K562 (cell line): ENCODE measurements around the gene PRR23E. TPM values are rescaled to one million over a fixed set of nuclear protein-coding genes. Genes with fewer than 3 reads are reported as not detected.

Experiments used
- ATAC-seq: fragments of 200-7000 bp; cut with Tn5 transposase; 3 replicates; pipeline ENCODE4 v1.9.1; 2020; ENCODE audit warnings: moderate library complexity
- BruUV-seq: library from RNA; stranded (reverse); fragments of 400-500 nt; replicated peaks from 2 replicates; lab custom pipeline; 2021; lab: Mats Ljungman, UMichigan
- CTCF ChIA-PET: fragments of 300-600 bp; formaldehyde crosslinking; extraction: SDS; loops from one replicate; lab custom pipeline; 2021; ENCODE audit warnings: low intra/inter-chr PET ratio; lab: Yijun Ruan, JAX
- POLR2A ChIA-PET: fragments of 300-600, 350-650 bp; sonication (Branson Sonifier 250); formaldehyde crosslinking; extraction: SDS; loops from one replicate; lab custom pipeline; 2021; ENCODE audit warnings: antibody characterized with exemption, inconsistent platforms; lab: Yijun Ruan, JAX
- DNase-seq, 4 experiments: peaks; one replicate each; pipeline versions ENCODE4 v3.0.0 to v3.0.0-alpha.2; 2011 to 2018; ENCODE audit warnings: low spot score in 3 of 4, mixed read lengths in 3 of 4; ENCODE audit errors: extremely low read depth in 1 of 4
- FAIRE-seq: peaks from 2 replicates; lab custom pipeline; 2011; peaks lifted over from hg19 to GRCh38; lab: Jason Lieb, UNC
- H2AFZ ChIP-seq: 2 replicates; pipeline ENCODE4 v1.6.0; 2011; ENCODE audit warnings: low read depth, low read length, control low read depth, inconsistent platforms
- H3K27ac ChIP-seq: fragments of 200-600 bp; 3 replicates; pipeline ENCODE4 v1.8.0; 2011; ENCODE audit warnings: low read depth, mild to moderate bottlenecking, control low read depth, inconsistent platforms, low read length, moderate library complexity, mixed read lengths; ENCODE audit errors: extremely low read depth
- H3K27me3 ChIP-seq, 2 experiments: fragments of 300-600 bp in 1 of 2; 2 replicates in 1 of 2; 3 replicates in 1 of 2; pipeline versions ENCODE4 v1.6.0 to v1.8.0; 2011; ENCODE audit warnings: inconsistent platforms in 2 of 2, low read length in 2 of 2, mild to moderate bottlenecking in 1 of 2, mixed read lengths in 1 of 2, moderate library complexity in 1 of 2; ENCODE audit not compliant: control insufficient read depth in 2 of 2, insufficient read depth in 2 of 2
- H3K36me3 ChIP-seq: fragments of 300-600 bp; 3 replicates; pipeline ENCODE4 v1.8.0; 2011; ENCODE audit warnings: mild to moderate bottlenecking, low read length, inconsistent platforms; ENCODE audit not compliant: control insufficient read depth, insufficient read depth
- H3K4me1 ChIP-seq, 2 experiments: fragments of 200-600 bp in 1 of 2; replicated peaks in 1 of 2; 2 replicates in 1 of 2; 3 replicates in 1 of 2; pipeline versions ENCODE4 v1.5.1 to v1.8.0; 2011; ENCODE audit warnings: inconsistent platforms in 2 of 2, low read length in 2 of 2, mild to moderate bottlenecking in 1 of 2, mixed read lengths in 1 of 2, moderate library complexity in 1 of 2; ENCODE audit not compliant: control insufficient read depth in 2 of 2, insufficient read depth in 2 of 2
- H3K4me2 ChIP-seq: 2 replicates; pipeline ENCODE4 v1.6.1; 2011; ENCODE audit warnings: low read length, control low read depth, inconsistent platforms, mixed read lengths; ENCODE audit not compliant: insufficient read depth
- H3K4me3 ChIP-seq: fragments of 200-600 bp; sonication (generic), shearing (Covaris generic); 2 replicates; pipeline ENCODE4 v1.5.1; 2016; ENCODE audit warnings: control low read depth, inconsistent platforms
- H3K79me2 ChIP-seq: fragments of 200-600 bp; 3 replicates; pipeline ENCODE4 v1.8.0; 2011; ENCODE audit warnings: low read length, inconsistent platforms; ENCODE audit not compliant: control insufficient read depth, insufficient read depth
- H3K9ac ChIP-seq, 2 experiments: 2 replicates each; pipeline versions ENCODE4 v1.6.0 to v1.6.1; 2011; ENCODE audit warnings: low read depth in 2 of 2, low read length in 2 of 2, control low read depth in 1 of 2, inconsistent platforms in 1 of 2, mild to moderate bottlenecking in 1 of 2, mixed read lengths in 1 of 2; ENCODE audit not compliant: insufficient read depth in 1 of 2
- H3K9me1 ChIP-seq: one replicate; pipeline ENCODE4 v1.6.0; 2011; ENCODE audit warnings: inconsistent platforms, mild to moderate bottlenecking, low read length, moderate library complexity; ENCODE audit not compliant: control insufficient read depth, insufficient read depth
- H3K9me3 ChIP-seq: replicated peaks from 2 replicates; pipeline ENCODE4 v1.5.1; 2011; ENCODE audit warnings: low read depth, low read length, inconsistent platforms; ENCODE audit not compliant: control insufficient read depth, insufficient read depth
- H4K20me1 ChIP-seq: replicated peaks from 2 replicates; pipeline ENCODE4 v1.6.1; 2011; ENCODE audit warnings: low read length, inconsistent platforms, mixed read lengths; ENCODE audit not compliant: control insufficient read depth, insufficient read depth
- CBX1 ChIP-seq: sonication (generic); IDR thresholded peaks from 2 replicates; pipeline ENCODE4 v1.6.1; 2016; ENCODE audit warnings: antibody characterized with exemption, low read depth, mild to moderate bottlenecking
- CEBPG ChIP-seq, 3 experiments: fragments of 200-800 bp in 1 of 3; sonication (Bioruptor generic) in 1 of 3; sonication (generic) in 1 of 3; formaldehyde crosslinking in 1 of 3; IDR thresholded peaks in 2 of 3; conservative IDR thresholded peaks in 1 of 3; 2 replicates each; pipeline versions ENCODE4 v1.6.1 to v1.8.0; 2016 to 2022; ENCODE audit warnings: missing compliant biosample characterization in 2 of 3, missing genetic modification characterization in 2 of 3, mild to moderate bottlenecking in 1 of 3, missing genetic modification reagents in 1 of 3
- CHD2 ChIP-seq: IDR thresholded peaks from 2 replicates; pipeline ENCODE4 v1.6.1; 2011; ENCODE audit warnings: low read depth, low read length
- ERF ChIP-seq: fragments of 450-650 bp; formaldehyde crosslinking; IDR thresholded peaks from 2 replicates; pipeline ENCODE4 v1.4.0; 2020; ENCODE audit warnings: mild to moderate bottlenecking, mixed read lengths
- ESRRB ChIP-seq: fragments of 250-450 bp; sonication (Bioruptor Pico); IDR thresholded peaks from 2 replicates; pipeline ENCODE4 v1.5.0; 2020; ENCODE audit warnings: mild to moderate bottlenecking, moderate library complexity, borderline replicate concordance
- GABPB2 ChIP-seq: fragments of 250-450 bp; sonication (Bioruptor Pico); conservative IDR thresholded peaks from 2 replicates; pipeline ENCODE4 v1.5.1; 2021; ENCODE audit warnings: mild to moderate bottlenecking
- HDAC1 ChIP-seq, 2 experiments: fragments of 450-650 bp; IDR thresholded peaks; 2 replicates each; pipeline ENCODE4 v1.6.1; 2016 to 2017; ENCODE audit warnings: inconsistent platforms in 1 of 2, mild to moderate bottlenecking in 1 of 2, moderate library complexity in 1 of 2
- RBM34 ChIP-seq: fragments of 200-400 bp; formaldehyde crosslinking; IDR thresholded peaks from 2 replicates; pipeline ENCODE4 v1.6.1; 2018; ENCODE audit warnings: low read length, borderline replicate concordance; ENCODE audit not compliant: insufficient read depth
- YBX1 ChIP-seq: fragments of 450-650 bp; IDR thresholded peaks from 2 replicates; pipeline ENCODE4 v1.7.1; 2016; ENCODE audit warnings: mild to moderate bottlenecking
- WGBS: fragments of 100-300 bp; shearing (Covaris generic); methylation state at CpG from one replicate; pipeline ENCODE4 v1.1.6; 2016; ENCODE audit warnings: low coverage, mixed read lengths; ENCODE audit not compliant: insufficient coverage; ENCODE audit errors: missing lambda C conversion rate; 5-methylcytosine and 5-hydroxymethylcytosine counted together
- in situ Hi-C: fragments of 300-500 bp; cut with MboI; formaldehyde crosslinking; loops from 4 replicates; pipeline ENCODE4 v1.15.0; 2018; ENCODE audit warnings: inconsistent platforms, mixed read lengths
- intact Hi-C: fragments of 100-400 bp; cut with micrococcal nuclease; formaldehyde crosslinking; loops from 2 replicates; pipeline ENCODE4 v1.14.2; 2022
- polyA plus RNA-seq, 8 experiments: library from polyadenylated mRNA; depleted of rRNA in 4 of 8; stranded (reverse) in 5 of 8; unstranded in 3 of 8; fragments of >200 nt; fragmentation: Nextera tagmentation in 2 of 8; fragmentation: Illumina TruSeq in 1 of 8; extraction: Ambion mirVana in 2 of 8; extraction: Trizol in 1 of 8; gene quantifications; 2 replicates each; pipeline versions ENCODE4 v1.2.1 to v1.2.3, GENCODE V29; 2011 to 2014; ENCODE audit warnings: inconsistent platforms in 1 of 8, missing spikeins in 1 of 8
- total RNA-seq, 7 experiments: library from RNA; depleted of rRNA in 6 of 7; stranded (reverse); fragments of >200 nt in 6 of 7; fragmentation: Illumina TruSeq in 2 of 7; extraction: Trizol in 2 of 7; gene quantifications; 2 replicates each; pipeline versions ENCODE4 v1.2.1 to v1.2.3, GENCODE V29; 2011 to 2021; ENCODE audit warnings: low replicate concordance in 1 of 7
- TF ChIP-seq, protein P1 (sequence below): fragments of 200-800 bp; sonication (Bioruptor generic); IDR thresholded peaks from 2 replicates; pipeline ENCODE4 v1.6.1; 2017; ENCODE audit warnings: missing genetic modification characterization, missing compliant biosample characterization
- TF ChIP-seq, protein P2 (sequence below): fragments of 250-450 bp; sonication (Bioruptor Pico); IDR thresholded peaks from 2 replicates; pipeline ENCODE4 v1.9.0; 2021; ENCODE audit warnings: mild to moderate bottlenecking, inconsistent platforms

The PRR23E gene
- total and polyA plus RNA-seq, 9 of the 15 experiments (the other 6 are each of a cell fraction or from before 2014, with no cell fraction given) = not detected

DNA sequence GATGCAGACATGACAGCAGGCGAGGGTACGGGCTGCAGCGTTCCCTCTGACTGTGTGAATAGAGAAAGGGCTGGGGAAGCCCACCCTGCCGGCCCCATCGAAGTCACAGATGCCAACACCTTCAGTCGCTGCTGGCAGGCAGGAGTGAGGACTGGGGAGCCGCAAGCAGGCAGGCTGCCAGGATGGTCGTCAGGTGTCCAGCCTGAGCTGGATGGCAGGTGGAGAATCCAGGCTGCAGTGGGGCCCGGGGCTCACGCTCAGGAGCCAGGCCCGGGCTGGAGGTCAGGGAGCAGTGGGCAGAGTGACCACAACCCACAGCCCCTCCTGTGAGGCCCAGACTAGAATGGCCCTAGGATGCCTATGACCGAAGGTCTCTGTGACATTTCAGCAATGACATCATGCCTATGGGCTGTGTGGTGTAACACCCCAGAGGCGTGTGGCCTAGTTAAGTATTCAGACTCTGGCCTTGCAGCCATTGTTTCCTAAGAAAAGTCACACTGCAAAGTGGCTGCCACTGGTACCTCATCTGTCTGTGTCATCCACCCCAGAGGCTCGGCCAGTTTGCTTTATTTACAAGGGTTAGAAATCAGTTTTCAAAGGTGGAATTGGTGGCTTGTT, 15.7 kb downstream of the PRR23E start (continued):
- TF ChIP-seq, protein P1, sequence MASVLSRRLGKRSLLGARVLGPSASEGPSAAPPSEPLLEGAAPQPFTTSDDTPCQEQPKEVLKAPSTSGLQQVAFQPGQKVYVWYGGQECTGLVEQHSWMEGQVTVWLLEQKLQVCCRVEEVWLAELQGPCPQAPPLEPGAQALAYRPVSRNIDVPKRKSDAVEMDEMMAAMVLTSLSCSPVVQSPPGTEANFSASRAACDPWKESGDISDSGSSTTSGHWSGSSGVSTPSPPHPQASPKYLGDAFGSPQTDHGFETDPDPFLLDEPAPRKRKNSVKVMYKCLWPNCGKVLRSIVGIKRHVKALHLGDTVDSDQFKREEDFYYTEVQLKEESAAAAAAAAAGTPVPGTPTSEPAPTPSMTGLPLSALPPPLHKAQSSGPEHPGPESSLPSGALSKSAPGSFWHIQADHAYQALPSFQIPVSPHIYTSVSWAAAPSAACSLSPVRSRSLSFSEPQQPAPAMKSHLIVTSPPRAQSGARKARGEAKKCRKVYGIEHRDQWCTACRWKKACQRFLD (CRISPR knock-in tag) = no peak
- TF ChIP-seq YBX1 = no peak

DNA sequence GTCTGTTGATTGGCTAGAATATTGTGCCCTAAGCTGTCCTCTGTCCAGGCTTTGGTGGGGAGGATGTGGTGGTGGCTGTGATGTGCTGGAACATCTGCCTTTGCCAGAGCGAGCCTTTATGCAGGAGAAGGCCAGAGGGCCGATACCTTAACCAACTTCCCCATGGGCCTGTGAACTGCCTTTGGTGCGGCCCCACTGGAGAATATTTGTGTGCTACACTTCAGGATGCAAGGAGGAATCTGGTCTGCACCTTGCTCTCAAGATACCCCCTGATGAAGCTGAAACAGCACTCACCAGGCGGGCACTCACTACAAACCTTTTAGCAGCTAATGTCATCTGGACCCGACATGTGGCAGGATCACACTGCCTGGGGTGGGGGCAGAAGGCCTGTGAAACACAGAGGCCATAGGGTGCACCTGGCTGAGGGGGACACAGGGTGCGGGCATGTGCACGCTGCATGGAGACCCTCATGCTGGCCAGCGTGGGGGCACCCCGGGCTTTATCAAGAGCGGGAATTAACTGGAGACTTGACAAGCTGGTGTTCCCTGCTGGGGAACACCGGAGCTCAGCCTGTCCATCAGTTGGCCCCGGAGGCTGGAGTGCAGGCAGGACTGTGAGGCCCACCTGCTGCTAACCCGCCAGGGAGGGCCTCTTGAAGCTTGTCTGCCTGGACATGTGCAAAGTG, 16.4 kb downstream of the PRR23E start:
- WGBS = 0% methylated on average over 11 of the region's 13 CpGs
- CTCF ChIA-PET = no interaction called here
- TF ChIP-seq RBM34 (no peak), GABPB2 (no peak), CBX1 (no peak), CEBPG (CRISPR knock-in tag; IDR thresholded peaks at IDR 0.05) (no peak), CEBPG (tag; conservative IDR thresholded peaks at IDR 0.05 in 1 of 2, IDR thresholded peaks at IDR 0.05 in 1 of 2) (no peak), ESRRB (CRISPR knock-in tag) (no peak), ERF (no peak), HDAC1 (IDR thresholded peaks at IDR 0.05) (no peak), CHD2 (no peak)
- TF ChIP-seq, protein P2, sequence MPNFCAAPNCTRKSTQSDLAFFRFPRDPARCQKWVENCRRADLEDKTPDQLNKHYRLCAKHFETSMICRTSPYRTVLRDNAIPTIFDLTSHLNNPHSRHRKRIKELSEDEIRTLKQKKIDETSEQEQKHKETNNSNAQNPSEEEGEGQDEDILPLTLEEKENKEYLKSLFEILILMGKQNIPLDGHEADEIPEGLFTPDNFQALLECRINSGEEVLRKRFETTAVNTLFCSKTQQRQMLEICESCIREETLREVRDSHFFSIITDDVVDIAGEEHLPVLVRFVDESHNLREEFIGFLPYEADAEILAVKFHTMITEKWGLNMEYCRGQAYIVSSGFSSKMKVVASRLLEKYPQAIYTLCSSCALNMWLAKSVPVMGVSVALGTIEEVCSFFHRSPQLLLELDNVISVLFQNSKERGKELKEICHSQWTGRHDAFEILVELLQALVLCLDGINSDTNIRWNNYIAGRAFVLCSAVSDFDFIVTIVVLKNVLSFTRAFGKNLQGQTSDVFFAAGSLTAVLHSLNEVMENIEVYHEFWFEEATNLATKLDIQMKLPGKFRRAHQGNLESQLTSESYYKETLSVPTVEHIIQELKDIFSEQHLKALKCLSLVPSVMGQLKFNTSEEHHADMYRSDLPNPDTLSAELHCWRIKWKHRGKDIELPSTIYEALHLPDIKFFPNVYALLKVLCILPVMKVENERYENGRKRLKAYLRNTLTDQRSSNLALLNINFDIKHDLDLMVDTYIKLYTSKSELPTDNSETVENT (CRISPR knock-in tag) = no peak

More for the DNA sequence above, 16.4 kb downstream of the PRR23E start:
- Histone ChIP-seq H3K36me3 (no peaks in the 10 kb centered on the region), H2AFZ (no peak overlapping the region), H3K9me3 (no peaks in the 10 kb centered on the region), H3K4me1 (no peaks in the 10 kb centered on the region), H3K4me3 (no peak overlapping the region), H3K9ac (no peak overlapping the region), H4K20me1 (no peaks in the 10 kb centered on the region), H3K79me2 (no peaks in the 10 kb centered on the region), H3K27me3 (peaks cover 0 to 44% of the 10 kb centered on the region in 2 experiments; a peak in 2 of 5 replicates), H3K4me2 (no peak overlapping the region), H3K27ac (no peak overlapping the region), H3K9me1 (no peaks in the 10 kb centered on the region)
- FAIRE-seq (no peak), ATAC-seq (no peak), DNase-seq (no peak)
- POLR2A ChIA-PET = interaction anchor here (0.8 kb wide), 1 partner anchor 12 kb away, joined by 3 read pairs; no protein-coding TSS in a partner anchor
- BruUV-seq = no TSS peak
- in situ Hi-C loops = no loop called here
- intact Hi-C loops = no loop called here
